LNCaP clone FGC (cell line): ENCODE data around the gene ZNF689.

Experiments used
- DNase-seq: peaks from one replicate; pipeline ENCODE4 v3.0.0-alpha.2; 2011; ENCODE audit warnings: low read depth
- H3K4me3 ChIP-seq: 2 replicates; pipeline ENCODE4 v1.5.1; 2011; ENCODE audit warnings: mild to moderate bottlenecking, low read depth, low read length, control low read depth
- TF ChIP-seq, protein P1 (sequence below): IDR thresholded peaks from 2 replicates; pipeline ENCODE4 v1.5.1; 2012; ENCODE audit warnings: mild to moderate bottlenecking; ENCODE audit not compliant: control insufficient read depth, insufficient read depth; ENCODE audit errors: extremely low read depth

ZNF689 gene

DNA sequence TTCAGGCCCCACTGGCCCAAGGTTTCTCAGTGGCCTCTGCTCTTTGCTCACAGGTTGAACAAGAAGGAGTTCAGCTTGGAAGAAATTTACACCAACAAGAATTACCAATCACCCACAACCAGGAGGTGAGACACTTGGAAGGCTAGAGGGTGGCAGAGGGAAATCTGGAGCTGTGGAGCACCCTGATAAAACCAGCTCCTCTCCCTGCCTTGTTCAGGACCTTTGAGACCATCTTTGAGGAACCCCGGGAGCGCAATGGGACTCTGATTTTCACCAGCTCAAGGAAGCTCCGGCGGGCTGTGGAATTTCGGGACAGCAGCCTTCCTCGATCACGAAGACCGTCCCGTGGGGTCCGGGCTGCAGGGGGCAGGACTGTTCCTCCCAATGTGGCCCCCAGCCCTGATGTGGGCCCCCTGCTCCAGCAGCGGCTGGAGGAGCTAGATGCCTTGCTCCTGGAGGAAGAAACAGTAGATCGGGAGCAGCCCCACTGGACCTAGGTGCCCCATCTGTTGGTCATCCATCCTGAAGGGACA is 45.7 kb upstream of the ZNF689 start:
- TF ChIP-seq, protein P1, sequence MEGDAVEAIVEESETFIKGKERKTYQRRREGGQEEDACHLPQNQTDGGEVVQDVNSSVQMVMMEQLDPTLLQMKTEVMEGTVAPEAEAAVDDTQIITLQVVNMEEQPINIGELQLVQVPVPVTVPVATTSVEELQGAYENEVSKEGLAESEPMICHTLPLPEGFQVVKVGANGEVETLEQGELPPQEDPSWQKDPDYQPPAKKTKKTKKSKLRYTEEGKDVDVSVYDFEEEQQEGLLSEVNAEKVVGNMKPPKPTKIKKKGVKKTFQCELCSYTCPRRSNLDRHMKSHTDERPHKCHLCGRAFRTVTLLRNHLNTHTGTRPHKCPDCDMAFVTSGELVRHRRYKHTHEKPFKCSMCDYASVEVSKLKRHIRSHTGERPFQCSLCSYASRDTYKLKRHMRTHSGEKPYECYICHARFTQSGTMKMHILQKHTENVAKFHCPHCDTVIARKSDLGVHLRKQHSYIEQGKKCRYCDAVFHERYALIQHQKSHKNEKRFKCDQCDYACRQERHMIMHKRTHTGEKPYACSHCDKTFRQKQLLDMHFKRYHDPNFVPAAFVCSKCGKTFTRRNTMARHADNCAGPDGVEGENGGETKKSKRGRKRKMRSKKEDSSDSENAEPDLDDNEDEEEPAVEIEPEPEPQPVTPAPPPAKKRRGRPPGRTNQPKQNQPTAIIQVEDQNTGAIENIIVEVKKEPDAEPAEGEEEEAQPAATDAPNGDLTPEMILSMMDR: no peak
- DNase-seq: no peak
- no peak overlapping the region for H3K4me3 ChIP-seq

DNA sequence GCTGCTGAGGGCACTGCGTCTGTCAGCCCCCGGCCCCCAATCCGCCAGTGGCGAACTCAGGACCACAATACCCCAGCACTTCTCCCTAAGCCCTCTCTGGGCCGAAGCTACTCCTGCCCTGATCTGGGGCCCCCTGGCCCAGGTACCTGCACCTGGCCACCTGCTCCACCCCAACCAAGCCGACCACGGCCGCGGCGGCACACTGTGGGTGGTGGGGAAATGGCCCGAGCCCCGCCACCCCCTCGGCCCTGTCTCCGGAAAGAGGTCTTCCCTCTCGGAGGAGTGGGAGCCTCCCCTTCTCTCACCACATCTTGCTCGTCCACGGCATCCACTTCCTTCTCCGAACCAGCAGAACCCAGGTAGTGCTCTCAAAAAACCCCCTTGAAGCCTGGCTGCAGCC is 44.7 kb upstream of the ZNF689 start:
- TF ChIP-seq, protein P1: no peak
- DNase-seq: no peak
- H3K4me3 ChIP-seq: no peak overlapping the region

DNA sequence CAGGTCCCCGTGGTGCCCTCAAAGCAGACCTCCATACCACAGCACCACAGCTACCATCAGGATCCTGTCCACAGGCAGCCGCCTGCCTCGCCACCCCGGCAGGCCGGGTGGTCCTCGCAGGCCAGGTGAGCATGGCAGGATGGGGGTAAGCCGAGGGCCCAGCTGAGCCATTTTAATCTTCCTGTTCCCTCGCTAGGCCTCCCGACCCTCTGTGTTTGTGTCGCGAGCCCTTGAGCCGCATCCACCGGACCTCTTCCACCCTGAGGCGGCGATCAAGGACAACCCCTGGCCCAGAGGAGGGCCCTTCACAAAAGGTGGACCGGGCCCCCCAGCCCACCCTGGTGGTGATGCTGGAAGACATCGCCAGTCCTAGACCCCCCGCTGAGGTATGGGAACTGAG is 42.5 kb upstream of the ZNF689 start:
- no peak overlapping the region for H3K4me3 ChIP-seq
- TF ChIP-seq, protein P1: no peak
- no peak for DNase-seq

DNA sequence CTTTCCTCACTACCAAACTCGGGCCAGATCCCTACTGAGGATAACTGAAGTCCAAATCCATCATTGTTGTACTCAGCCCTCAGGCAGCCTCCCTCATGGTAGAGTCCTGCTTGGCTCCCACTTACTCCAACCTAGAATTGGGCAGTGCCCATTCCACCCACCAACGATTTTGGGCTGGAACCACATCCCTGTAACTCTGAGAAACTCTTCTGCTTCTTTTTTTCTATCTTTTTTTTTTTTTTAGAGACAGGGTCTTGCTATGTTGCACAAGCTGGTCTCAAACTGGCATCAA is 41.8 kb upstream of the ZNF689 start:
- TF ChIP-seq, protein P1: no peak
- peak overlapping the region; percentile 96 for H3K4me3 ChIP-seq
- DNase-seq: no peak

DNA sequence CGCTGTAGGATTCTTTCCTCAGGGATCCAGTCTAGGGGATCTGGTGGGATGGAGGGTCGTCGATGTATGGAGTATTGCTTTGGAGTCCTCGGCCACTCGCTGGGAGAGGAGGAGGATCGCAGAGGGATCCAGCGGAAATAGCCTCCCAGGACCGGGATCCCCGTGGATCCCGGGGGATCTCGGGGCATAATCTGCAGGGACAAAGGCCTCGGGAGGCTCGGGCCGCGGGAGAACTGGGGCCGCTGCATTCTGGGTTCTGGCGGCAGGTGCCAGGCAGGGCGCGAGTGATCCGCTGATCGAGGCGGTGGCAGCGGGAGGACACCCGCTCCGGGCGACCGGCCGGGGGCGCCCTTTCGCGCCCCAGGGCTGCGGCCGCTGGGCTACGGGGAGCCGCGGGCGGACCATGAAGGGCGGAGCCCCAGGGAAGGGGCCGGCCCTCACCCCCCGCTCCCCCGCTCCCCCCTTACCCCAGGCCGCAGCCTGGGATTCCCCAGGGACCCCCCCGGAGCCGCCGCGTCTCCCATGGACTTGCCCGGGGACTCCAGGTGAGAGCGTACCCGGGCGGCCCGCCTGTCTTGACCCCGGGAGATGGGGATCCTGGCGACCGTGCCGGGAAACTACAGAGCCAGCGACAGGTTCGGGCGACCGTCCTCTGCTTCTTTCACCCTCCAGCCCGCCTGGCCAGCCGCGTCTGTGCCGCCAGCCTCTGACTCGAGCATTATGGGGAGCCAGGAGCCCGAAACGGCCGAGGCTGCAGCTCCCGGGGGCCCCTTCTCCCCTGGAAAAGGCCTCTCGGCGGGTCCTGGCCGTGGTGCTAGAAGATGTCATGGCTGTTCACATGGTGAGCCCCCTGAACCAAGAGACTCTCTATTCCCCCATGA is 41.2 kb upstream of the ZNF689 start:
- TF ChIP-seq, protein P1: peak; percentile 75
- no peak for DNase-seq
- H3K4me3 ChIP-seq: peak overlapping the region; percentile 96

DNA sequence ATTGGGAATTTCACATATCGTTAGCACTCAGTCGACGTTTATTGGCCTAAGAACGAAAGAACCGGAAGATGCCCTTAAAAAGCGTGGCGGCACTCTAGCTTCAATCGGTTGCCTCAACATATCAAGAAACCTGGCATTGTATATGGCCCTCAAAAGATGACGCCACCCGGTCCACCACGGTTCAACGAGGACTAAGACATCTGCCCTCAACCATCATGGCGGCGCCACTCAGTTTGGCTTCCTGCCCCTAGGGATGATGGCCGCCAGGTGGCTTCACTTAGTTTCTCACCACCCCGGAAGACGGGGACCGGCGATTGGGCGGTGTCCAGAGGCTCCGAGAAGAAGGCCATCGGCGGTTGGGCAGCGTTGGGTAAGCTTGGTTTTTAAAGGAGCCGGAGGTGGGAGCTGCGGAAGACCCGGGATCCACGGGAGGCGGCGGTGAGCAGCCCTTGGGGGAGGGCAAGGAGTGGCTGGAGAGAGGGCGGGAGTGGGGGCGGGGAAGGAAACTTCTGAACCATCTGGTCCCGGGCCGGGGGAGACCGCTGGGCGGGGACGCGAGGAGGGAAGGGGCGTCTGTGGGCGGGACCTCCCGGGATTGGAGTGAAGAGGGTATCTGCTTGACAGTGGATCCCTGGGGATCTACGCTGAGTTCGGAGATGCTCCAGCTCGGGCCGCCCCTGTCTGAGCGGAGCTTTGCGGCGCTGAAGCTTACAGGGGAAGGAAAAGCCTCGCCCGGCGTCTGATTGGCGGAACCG is 40.4 kb upstream of the ZNF689 start, which contains the start of gene PRR14:
PRR14 (plus strand) TSS at position 592 of the 755 bp plus-strand sequence. CDS start 686 bp downstream, outside the sequence.
- H3K4me3 ChIP-seq: peak within 1 kb of the TSS; percentile 96
- TF ChIP-seq, protein P1: no peak
- peak; percentile 97 for DNase-seq
